BE2C (cell line): Measurements from ENCODE around the gene UBE3C. TPM values are rescaled to one million over a fixed set of nuclear protein-coding genes. Genes with fewer than 3 reads are reported as not detected.
"Not testable (repeated sequence)": the region's sequence is repeated elsewhere in the genome, so short reads cannot be mapped to it uniquely, and the experiment has no call there.

Experiments
- DNase-seq: peaks from one replicate; pipeline ENCODE4 v3.0.0-alpha.2; 2020
- H3K27me3 ChIP-seq: fragments of 250-450 bp; sonication (Bioruptor Pico); 2 replicates; pipeline ENCODE4 v1.5.1; 2020; ENCODE audit warnings: mild to moderate bottlenecking
- H3K36me3 ChIP-seq: fragments of 250-450 bp; sonication (Bioruptor Pico); 2 replicates; pipeline ENCODE4 v1.5.1; 2020; ENCODE audit warnings: mild to moderate bottlenecking
- H3K4me1 ChIP-seq: fragments of 250-450 bp; sonication (Bioruptor Pico); 2 replicates; pipeline ENCODE4 v1.5.1; 2020
- H3K4me3 ChIP-seq: 2 replicates; pipeline ENCODE4 v1.5.1; 2011; ENCODE audit warnings: low read depth, low read length
- H3K9me3 ChIP-seq: fragments of 250-450 bp; sonication (Bioruptor Pico); 2 replicates; pipeline ENCODE4 v1.5.1; 2020
- CTCF ChIP-seq: IDR thresholded peaks from 2 replicates; pipeline ENCODE4 v1.5.1; 2012; ENCODE audit warnings: mild to moderate bottlenecking, low read depth, low read length
- polyA plus RNA-seq: library from polyadenylated mRNA; unstranded; fragments of >200 nt; gene quantifications from one replicate; pipeline ENCODE4 v1.2.1, GENCODE V29; 2012; ENCODE audit warnings: low read depth, missing spikeins; ENCODE audit not compliant: insufficient read length, insufficient read depth

UBE3C gene
- polyA plus RNA-seq: 30.7 TPM

GRCh38 chr7:157138424-157139110 lies at the start of gene UBE3C:
Gene UBE3C (plus strand): TSS chr7:157138926. CDS start chr7:157139273, 347 bp downstream.
- Histone ChIP-seq H3K9me3 (no peaks in the 10 kb centered on the region), H3K36me3 (peaks cover 35% of the 10 kb centered on the region), H3K27me3 (no peaks in the 10 kb centered on the region), H3K4me1 (no peaks in the 10 kb centered on the region), H3K4me3 (peak within 1 kb of the TSS; percentile 99)
- TF ChIP-seq CTCF: no peak
- DNase-seq: peak; percentile 94

- TF ChIP-seq CTCF: no peak
- Histone ChIP-seq H3K9me3 (no peaks in the 10 kb centered on the region), H3K4me3 (no peak overlapping the region), H3K36me3 (no peaks in the 10 kb centered on the region), H3K4me1 (no peaks in the 10 kb centered on the region), H3K27me3 (peaks cover 30% of the 10 kb centered on the region)
- no peak for DNase-seq
Observed at GRCh38 chr7:157089100-157089610, 49.6 kb upstream of the UBE3C start.

- Histone ChIP-seq H3K9me3 (no peaks in the 10 kb centered on the region), H3K36me3 (no peaks in the 10 kb centered on the region), H3K4me1 (no peaks in the 10 kb centered on the region), H3K27me3 (peaks cover 43% of the 10 kb centered on the region), H3K4me3 (no peak overlapping the region)
- no peak for TF ChIP-seq CTCF
- no peak for DNase-seq
Observed at GRCh38 chr7:157090485-157091165, 48.1 kb upstream of the UBE3C start.

- Histone ChIP-seq H3K36me3 (no peaks in the 10 kb centered on the region), H3K4me3 (no peak overlapping the region)
Observed at GRCh38 chr7:157096286-157097055, 42.3 kb upstream of the UBE3C start.

GRCh38 chr7:157097056-157097329 lies 41.7 kb upstream of the UBE3C start:
- DNase-seq: no peak
- Histone ChIP-seq H3K36me3 (no peaks in the 10 kb centered on the region), H3K4me3 (no peak overlapping the region), H3K27me3 (peaks cover 32% of the 10 kb centered on the region), H3K9me3 (no peaks in the 10 kb centered on the region), H3K4me1 (no peaks in the 10 kb centered on the region)
- TF ChIP-seq CTCF: no peak

More at GRCh38 chr7:157096286-157097055, 42.3 kb upstream of the UBE3C start:
- no peak for TF ChIP-seq CTCF
- H3K4me1 ChIP-seq: no peaks in the 10 kb centered on the region
- DNase-seq: no peak
- no peaks in the 10 kb centered on the region for H3K9me3 ChIP-seq
- peaks cover 32% of the 10 kb centered on the region for H3K27me3 ChIP-seq

- no peaks in the 10 kb centered on the region for H3K4me1 ChIP-seq
- no peaks in the 10 kb centered on the region for H3K36me3 ChIP-seq
- no peak for DNase-seq
- no peak for TF ChIP-seq CTCF
- no peaks in the 10 kb centered on the region for H3K9me3 ChIP-seq
- H3K27me3 ChIP-seq: peaks cover 32% of the 10 kb centered on the region
- no peak overlapping the region for H3K4me3 ChIP-seq
Observed at GRCh38 chr7:157097569-157097968, 41.2 kb upstream of the UBE3C start.

GRCh38 chr7:157100005-157100404 lies 38.7 kb upstream of the UBE3C start:
- H3K4me3 ChIP-seq, H3K9me3 ChIP-seq, H3K36me3 ChIP-seq, DNase-seq, H3K4me1 ChIP-seq: not testable (repeated sequence)
- H3K27me3 ChIP-seq: peaks cover 27% of the 10 kb centered on the region

GRCh38 chr7:157103641-157104040 lies 35.1 kb upstream of the UBE3C start:
- H3K4me1 ChIP-seq, H3K27me3 ChIP-seq, H3K4me3 ChIP-seq, DNase-seq, H3K9me3 ChIP-seq, H3K36me3 ChIP-seq: not testable (repeated sequence)
